Subcutaneous adipose tissue (tissue), 4 donors: ENCODE data around the gene HLA-C. TPM values are rescaled to one million over a fixed set of nuclear protein-coding genes. Genes with fewer than 3 reads are reported as not detected.

Experiments
- CTCF ChIP-seq: fragments of 450-650 bp; IDR thresholded peaks from one replicate; pipeline ENCODE4 v1.5.1; 2016; ENCODE audit warnings: low read depth, mild to moderate bottlenecking, control low read depth, antibody characterized with exemption, moderate library complexity
- total RNA-seq, 4 donors: library from RNA; depleted of rRNA; stranded (reverse); fragments of >200 nt; gene quantifications; one replicate each; pipeline ENCODE4 v1.1.0, GENCODE V29; 2016

Gene HLA-C
- total RNA-seq, 4 donors from 2014 or later, result 103 to 691 (median 453) TPM

GRCh38 chr6:31305703-31306219 lies 33.9 kb upstream of the HLA-C start:
- no peak for TF ChIP-seq CTCF

- TF ChIP-seq CTCF, result no peak
These were observed 32.8 kb upstream of the HLA-C start for GRCh38 chr6:31304683-31305082.

GRCh38 chr6:31300797-31301196 lies 28.9 kb upstream of the HLA-C start:
- TF ChIP-seq CTCF, result no peak

- no peak for TF ChIP-seq CTCF
These were observed 28.1 kb upstream of the HLA-C start for GRCh38 chr6:31299947-31300346.

- no peak for TF ChIP-seq CTCF
These were observed 27.6 kb upstream of the HLA-C start for GRCh38 chr6:31299511-31299910.

- TF ChIP-seq CTCF, result no peak
These were observed 22.2 kb upstream of the HLA-C start for GRCh38 chr6:31294056-31294455.

GRCh38 chr6:31293343-31293742 lies 21.5 kb upstream of the HLA-C start:
- no peak for TF ChIP-seq CTCF
